Hematopoietic multipotent progenitor cell treated with erythropoietin and hydrocortisone succinate and interleukin-3 and kit ligand, for 17 days (in vitro differentiated cells): ENCODE results near the gene OR8I2.
"Not testable (repeated sequence)": the region's sequence is repeated elsewhere in the genome, so short reads cannot be mapped to it uniquely, and the experiment has no call there.

Experiments
- DNase-seq: peaks from one replicate; pipeline ENCODE4 v3.0.0-alpha.2; 2015; ENCODE audit warnings: low spot score

Gene OR8I2

DNA sequence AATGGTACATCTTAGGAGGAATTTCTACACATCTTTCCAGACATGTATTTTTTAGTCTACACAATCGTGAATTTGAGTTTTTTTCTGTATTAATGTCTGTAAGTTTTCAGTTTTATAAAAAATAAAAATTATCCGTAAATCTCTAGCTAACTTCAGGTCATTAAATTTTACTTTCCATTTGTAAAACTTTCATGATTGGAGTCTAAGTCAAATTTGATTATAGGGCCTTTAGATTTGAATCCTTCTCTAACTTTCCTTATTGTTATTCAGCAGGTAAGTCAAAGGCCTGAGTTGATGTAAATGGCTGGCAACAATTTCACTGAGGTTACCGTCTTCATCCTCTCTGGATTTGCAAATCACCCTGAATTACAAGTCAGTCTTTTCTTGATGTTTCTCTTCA is at the start of gene OR8I2:
OR8I2 (plus strand) TSS at position 301 of the 400 bp plus-strand sequence; CDS start at position 301, 0 bp downstream.
- DNase-seq = no peak

DNA sequence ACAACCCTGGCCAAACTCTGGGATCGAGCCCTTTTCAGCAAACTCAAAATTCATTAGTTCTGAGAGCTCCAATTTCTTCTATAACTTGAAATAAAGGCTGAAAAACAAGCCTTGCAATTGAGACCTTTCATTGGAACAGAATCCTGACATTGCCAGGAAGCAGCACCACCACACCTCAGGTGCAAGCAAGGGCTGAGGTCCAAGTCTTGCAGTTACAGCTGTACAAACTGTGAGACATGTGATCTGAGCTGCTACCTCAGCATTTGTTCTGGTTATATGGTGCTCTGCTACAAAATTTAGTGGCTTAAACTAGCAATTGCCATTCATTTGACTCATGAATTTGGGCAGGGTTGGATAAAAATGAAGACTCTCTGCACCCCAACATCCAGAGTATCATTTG is 47.6 kb upstream of the OR8I2 start:
- no peak for DNase-seq

DNA sequence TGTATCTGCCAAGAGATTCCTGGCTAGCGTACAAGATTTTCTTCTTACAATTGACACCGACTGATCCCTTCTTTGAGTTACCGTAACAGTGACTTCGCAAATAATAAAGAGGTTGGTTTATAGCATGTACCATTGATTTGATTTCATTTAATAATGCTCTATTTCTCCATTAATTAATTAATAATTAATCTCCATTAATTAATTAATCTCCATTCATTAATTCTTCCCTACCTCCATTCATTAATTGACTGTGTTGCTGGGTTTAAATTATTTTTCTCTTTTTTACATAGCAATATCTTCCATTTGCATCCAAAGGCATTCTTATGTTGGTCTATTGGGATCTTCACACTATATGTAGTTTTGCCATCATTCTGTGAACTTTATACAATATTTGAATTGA is 44.6 kb upstream of the OR8I2 start:
- DNase-seq = no peak

DNA sequence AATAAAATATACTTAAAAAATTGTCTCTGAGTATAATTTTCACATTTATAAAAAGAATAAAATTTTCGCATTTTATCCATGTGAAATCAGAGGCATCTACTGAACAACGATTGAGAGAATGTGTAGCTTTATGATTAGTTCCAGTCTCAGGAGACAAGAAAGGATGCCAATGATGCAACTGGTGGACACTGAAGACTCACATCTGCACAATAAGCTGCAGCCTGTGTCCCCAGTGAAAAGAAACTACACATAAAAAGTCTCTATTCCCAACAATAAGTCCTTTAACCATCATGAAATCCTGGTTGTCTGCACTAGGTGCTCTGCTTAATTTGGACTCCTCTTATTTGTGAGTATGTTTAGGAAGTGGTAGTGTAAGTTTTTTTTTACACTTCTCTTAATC is 43.6 kb upstream of the OR8I2 start:
- no peak for DNase-seq

DNA sequence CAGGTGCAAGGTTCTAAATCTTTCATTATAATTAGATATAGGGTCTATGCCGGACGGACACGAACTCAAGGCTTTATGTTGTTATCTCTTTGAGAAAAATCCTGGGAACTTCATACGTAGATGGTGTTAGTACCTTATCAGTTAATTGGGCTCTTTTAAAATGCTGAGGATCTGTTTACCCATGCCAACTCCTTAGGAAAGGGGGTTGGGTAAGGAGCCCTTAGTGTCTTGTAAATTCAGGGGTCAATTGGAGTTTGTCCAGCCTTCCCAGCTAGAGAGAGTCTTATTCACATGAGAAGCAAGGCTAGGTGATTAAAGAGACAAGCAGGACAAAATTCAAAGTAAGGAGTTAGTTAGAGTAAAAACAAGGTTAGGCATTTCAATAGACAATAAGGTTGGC is 36.7 kb upstream of the OR8I2 start:
- not testable (repeated sequence) for DNase-seq

DNA sequence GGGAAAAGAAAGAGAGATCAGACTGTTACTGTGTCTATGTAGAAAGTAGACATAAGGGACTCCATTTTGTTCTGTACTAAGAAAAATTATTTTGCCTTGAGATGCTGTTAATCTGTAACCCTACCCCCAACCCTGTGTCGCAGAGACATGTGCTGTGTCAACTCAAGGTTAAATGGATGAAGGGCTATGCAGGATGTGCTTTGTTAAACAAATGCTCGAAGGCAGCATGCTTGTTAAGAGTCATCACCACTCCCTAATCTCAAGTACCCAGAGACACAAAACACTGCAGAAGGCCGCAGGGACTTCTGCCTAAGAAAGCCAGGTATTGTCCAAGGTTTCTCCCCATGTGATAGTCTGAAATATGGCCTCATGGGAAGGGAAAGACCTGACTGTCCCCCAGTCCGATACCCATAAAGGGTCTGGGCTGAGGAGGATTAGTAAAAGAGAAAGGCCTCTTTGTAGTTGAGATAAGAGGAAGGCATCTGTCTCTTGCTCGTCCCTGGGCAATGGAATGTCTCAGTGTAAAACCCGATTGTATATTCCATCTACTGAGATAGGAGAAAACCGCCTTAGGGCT is 35.4 kb upstream of the OR8I2 start:
- DNase-seq = not testable (repeated sequence)

DNA sequence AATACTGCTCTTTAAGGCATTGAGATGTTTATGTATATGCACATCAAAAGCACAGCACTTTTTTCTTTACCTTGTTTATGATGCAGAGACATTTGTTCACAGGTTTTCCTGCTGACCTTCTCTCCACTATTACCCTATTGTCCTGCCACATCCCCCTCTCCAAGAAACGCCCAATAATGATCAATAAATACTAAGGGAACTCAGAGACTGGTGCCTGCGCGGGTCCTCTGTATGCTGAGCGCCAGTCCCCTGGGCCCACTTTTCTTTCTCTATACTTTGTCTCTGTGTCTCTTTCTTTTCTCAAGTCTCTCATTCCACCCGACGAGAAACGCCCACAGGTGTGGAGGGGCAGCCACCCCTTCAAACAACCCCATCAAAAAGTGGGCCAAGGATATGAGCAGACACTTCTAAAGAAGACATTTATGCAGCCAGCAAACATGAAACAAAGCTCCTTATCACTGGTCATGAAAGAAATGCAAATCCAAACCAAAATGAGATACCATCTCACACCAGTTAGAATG is 34.8 kb upstream of the OR8I2 start:
- DNase-seq = not testable (repeated sequence)

DNA sequence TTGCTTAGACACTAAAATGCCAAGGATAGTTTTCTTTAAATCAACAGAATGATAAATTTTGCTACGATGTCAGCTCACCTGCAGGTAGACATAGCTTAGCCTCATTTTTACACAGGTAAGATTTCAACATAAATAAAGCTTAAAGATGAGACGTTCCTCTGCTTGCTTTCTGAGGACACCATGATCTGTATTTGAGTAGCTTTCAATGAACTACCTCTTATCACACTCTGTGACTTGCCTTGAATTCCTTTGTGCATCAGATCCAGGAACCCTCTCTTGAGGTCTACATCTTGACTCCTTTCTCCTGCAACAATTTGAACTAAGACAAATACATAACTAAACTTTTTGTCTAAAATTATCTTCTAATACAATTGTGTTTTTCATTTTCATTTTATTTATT is 26.1 kb upstream of the OR8I2 start:
- no peak for DNase-seq

DNA sequence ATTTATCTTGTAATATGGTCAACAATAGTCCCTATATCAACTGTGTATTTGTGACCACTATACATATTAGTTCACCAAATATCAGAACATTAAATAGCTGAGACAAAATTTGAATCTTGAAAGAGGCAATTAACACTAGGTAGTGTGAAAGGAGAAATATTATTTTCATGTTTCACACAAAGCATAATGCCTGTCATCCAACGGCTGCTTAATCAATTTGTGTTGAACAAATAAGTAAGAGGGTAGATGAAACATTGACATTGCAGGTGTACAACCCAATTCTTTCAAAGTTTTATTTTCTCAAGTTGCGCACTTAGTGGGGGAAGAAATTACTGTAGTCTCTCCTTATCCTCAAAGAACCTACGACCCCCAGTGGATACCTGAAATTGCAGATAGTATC is 3.4 kb upstream of the OR8I2 start:
- no peak for DNase-seq

DNA sequence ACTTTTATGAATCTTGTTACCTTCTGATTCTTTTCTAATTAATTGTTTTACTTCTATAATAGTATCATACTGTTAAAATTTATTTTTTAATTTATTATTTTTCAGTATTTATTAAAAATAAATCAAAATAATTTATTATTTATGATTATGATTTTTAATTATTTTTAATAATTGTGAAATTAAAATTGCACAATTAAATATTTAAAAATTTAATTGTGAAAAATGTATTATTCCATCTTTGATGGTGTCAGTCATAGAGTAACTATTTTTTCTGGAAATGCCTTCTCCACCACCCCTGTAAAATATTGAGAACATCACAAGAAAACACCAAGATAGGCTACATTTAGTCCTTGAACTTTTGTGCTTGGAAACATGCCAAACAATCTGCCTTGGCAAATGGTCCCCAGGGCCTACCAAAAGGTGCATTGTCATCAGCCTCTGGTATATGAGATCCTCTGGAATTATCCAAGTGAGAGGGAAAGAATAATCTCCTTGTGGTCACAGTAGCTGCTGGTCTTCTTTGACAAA is 10.2 kb downstream of the OR8I2 start, which contains the start of gene OR8H2:
OR8H2 (plus strand) TSS at position 478 of the 528 bp plus-strand sequence. CDS start 1,356 bp downstream, outside the sequence.
- no peak for DNase-seq

DNA sequence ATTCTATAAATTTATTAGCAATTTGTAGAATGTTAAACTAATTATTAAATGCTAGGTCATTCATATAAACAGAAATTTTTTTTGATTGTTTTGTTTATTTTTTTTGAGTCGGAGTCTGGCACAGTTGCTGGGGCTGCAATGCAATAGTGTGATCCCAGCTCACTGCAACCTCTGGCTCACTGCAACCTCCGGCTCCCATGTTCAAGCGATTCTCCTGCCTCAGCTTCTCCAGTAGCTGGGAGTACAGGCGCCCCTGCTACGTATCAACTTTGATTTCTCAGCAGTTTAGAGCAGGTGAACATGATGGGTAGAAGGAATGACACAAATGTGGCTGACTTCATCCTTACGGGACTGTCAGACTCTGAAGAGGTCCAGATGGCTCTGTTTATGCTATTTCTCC is 29.0 kb downstream of the OR8I2 start, which contains the start of gene OR8H3:
OR8H3 (plus strand) TSS at position 301 of the 400 bp plus-strand sequence; CDS start at position 301, 0 bp downstream.
- no peak for DNase-seq

DNA sequence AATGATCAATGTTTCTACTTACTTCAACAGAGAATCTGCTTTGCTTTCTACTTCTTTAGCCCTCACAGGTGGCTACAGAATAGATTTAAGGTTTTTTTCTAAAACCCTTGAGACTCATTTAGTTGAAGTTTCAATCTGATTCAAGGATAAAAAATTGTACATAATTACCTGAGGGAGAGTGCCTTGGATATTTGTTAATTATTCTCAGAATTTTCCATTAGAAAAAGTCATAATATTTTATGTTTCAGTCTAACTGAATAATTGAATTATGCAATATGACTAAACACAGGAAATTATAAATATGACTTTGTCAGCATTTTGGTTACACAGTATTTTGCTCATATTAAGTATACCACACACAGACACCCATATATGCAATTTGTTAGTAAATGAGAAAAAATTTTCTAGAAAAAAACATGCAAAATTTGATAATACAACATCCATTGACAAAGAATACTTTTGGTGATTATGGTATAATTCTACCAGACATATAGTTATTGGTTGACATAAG is 47.1 kb downstream of the OR8I2 start, which contains the start of gene OR8J3:
OR8J3 (minus strand) TSS at position 51 of the 511 bp plus-strand sequence. CDS start 2,483 bp downstream, outside the sequence.
- DNase-seq = no peak

DNA sequence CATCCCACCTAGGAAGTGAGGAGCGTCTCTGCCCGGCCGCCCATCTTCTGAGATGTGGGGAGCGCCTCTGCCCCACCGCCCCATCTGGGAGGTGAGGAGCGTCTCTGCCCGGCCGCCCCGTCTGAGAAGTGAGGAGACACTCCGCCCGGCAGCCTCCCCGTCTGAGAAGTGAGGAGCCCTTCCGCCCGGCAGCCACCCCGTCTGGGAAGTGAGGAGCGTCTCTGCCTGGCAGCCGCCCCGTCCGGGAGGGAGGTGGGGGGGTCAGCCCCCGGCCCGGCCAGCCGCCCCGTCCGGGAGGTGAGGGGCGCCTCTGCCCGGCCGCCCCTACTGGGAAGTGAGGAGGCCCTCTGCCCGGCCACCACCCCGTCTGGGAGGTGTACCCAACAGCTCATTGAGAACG is 50.6 kb downstream of the OR8I2 start:
- not testable (repeated sequence) for DNase-seq
